OCI-LY7 (cell line): ENCODE measurements around the gene ZNF786.

ENCODE experiments used
- CTCF ChIP-seq: fragments of 200-600 bp; sonication (generic); conservative IDR thresholded peaks from 2 replicates; pipeline ENCODE4 v1.5.1; 2014; ENCODE audit warnings: mild to moderate bottlenecking, antibody characterized with exemption, low read length, moderate library complexity, mixed read lengths
- EZH2phosphoT487 ChIP-seq: fragments of 200-600 bp; sonication (generic); IDR thresholded peaks from 2 replicates; pipeline ENCODE4 v1.6.1; 2018; ENCODE audit warnings: low read depth, borderline replicate concordance, mild to moderate bottlenecking, mixed run types, antibody characterized with exemption, low read length, moderate library complexity, mixed read lengths

- TF ChIP-seq CTCF: no peak
- no peak for TF ChIP-seq EZH2phosphoT487
These were observed 8.6 kb downstream of the ZNF786 start for GRCh38 chr7:149081914-149082313.
